Esophagus muscularis mucosa (tissue), 4 donors: ENCODE measurements around the gene SH3D21.
A peak's percentile ranks its signal among the peaks of the same experiment; 100 is the strongest.

Source experiments
- EP300 ChIP-seq: sonication (generic); formaldehyde crosslinking; IDR thresholded peaks from one replicate; pipeline ENCODE4 v1.6.1; 2017; ENCODE audit warnings: antibody characterized with exemption
- POLR2AphosphoS5 ChIP-seq, 2 donors: sonication (generic); formaldehyde crosslinking; IDR thresholded peaks; one replicate each; pipeline ENCODE4 v1.6.1; 2017; ENCODE audit warnings: antibody characterized with exemption in 2 of 2
- TF ChIP-seq, protein P1 (sequence below), 3 experiments: fragments of 200-600 bp in 2 of 3; fragments of 450-650 bp in 1 of 3; sonication (generic) in 2 of 3; IDR thresholded peaks; one replicate each; pipeline ENCODE4 v1.5.1; 2017 to 2019; ENCODE audit warnings: antibody characterized with exemption in 3 of 3, mild to moderate bottlenecking in 2 of 3, moderate library complexity in 1 of 3

- TF ChIP-seq POLR2AphosphoS5 (IDR thresholded peaks at IDR 0.05) (peak; percentile 39 to 57), EP300 (no peak)
- TF ChIP-seq, protein P1, sequence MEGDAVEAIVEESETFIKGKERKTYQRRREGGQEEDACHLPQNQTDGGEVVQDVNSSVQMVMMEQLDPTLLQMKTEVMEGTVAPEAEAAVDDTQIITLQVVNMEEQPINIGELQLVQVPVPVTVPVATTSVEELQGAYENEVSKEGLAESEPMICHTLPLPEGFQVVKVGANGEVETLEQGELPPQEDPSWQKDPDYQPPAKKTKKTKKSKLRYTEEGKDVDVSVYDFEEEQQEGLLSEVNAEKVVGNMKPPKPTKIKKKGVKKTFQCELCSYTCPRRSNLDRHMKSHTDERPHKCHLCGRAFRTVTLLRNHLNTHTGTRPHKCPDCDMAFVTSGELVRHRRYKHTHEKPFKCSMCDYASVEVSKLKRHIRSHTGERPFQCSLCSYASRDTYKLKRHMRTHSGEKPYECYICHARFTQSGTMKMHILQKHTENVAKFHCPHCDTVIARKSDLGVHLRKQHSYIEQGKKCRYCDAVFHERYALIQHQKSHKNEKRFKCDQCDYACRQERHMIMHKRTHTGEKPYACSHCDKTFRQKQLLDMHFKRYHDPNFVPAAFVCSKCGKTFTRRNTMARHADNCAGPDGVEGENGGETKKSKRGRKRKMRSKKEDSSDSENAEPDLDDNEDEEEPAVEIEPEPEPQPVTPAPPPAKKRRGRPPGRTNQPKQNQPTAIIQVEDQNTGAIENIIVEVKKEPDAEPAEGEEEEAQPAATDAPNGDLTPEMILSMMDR (IDR thresholded peaks at IDR 0.05): no peak
These were observed 17.6 kb downstream of the SH3D21 start, which contains the start of gene EVA1B for GRCh38 chr1:36323636-36324352.
